Measurements from ENCODE around the gene KCNIP1. TPM values are rescaled to one million over a fixed set of nuclear protein-coding genes. Genes with fewer than 3 reads are reported as not detected.

Gene KCNIP1
- total RNA-seq, 4 donors from 2014 or later: not detected

DNA sequence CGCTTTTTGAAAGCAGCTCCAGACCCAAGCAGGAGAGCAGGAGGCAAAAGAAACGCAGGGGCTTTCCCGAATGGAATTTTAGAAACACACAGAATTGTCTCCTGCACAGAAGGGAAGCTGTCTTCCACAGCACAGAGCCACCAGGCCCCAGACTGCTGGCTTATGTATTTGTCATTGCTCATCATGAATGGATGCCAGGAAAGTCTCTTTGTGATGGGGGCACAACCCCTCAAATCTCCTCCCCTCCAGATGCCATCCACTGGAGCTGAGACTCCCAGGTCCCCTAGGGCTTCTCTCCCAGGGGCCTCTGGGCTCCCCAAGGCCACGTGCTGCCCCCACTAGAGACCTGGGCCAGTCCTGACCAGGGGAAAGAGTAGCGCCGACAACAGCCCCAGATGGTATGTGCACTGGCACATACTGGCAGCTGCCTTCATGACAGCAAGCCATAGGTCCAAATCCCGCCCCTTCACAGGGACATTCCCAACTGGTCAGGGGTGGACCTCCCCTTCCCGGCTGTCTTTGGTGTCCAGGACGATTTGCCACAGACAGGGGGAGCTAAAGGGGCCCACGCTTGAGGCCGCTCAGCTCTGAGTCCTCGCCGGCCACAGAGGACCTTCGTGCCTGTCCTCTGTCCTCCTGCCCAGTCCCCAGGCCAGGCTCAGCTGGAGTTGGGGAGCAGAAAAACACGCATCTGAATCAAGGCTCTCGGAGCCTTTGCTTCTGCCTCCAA lies 127.8 kb downstream of the KCNIP1 start:
- no peak for DNase-seq
- WGBS, 2 donors: 22 to 35% methylated on average over 2 to 8 of the region's 16 CpGs

DNA sequence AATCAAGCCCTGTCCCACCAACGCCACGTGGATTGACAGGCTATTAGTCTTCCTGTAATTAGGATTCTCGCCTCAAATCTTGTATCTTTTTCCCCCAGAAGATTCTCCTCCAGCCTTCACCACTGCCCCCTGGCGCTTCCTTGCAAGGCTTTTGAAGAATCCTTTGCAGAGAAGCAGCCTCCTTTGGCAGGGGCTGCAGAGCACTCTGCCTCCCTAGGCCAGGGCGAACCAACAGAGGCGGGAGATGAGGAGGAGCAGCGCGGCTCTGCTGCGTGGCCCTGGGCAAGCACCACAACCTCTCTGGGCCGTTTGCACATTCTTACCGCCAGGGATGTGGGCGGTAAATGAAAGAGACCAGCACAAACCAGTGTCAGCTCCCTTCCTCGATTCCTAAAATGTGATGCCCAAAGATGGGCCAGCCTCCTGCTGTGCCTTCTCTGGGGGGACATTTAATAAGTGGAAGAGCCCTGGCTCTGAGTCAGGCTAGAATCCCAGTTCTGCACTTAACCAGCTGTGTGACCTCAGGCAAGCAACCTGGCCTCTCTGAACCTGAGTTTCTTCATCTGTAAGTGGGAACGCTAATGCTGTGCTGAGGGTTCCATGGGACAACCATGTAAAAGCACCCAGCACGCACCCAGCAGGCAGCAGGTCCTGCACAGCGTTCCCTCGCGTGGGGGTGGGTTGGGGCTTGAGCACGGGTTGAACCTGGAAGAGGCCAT lies 128.6 kb downstream of the KCNIP1 start:
- H3K27ac ChIP-seq: peak overlapping the region in 3 of 4 donors; percentile 76 to 85 (median 78)
- DNase-seq: no peak
- no peak for TF ChIP-seq POLR2A (IDR thresholded peaks at IDR 0.05)
- TF ChIP-seq, protein P1, sequence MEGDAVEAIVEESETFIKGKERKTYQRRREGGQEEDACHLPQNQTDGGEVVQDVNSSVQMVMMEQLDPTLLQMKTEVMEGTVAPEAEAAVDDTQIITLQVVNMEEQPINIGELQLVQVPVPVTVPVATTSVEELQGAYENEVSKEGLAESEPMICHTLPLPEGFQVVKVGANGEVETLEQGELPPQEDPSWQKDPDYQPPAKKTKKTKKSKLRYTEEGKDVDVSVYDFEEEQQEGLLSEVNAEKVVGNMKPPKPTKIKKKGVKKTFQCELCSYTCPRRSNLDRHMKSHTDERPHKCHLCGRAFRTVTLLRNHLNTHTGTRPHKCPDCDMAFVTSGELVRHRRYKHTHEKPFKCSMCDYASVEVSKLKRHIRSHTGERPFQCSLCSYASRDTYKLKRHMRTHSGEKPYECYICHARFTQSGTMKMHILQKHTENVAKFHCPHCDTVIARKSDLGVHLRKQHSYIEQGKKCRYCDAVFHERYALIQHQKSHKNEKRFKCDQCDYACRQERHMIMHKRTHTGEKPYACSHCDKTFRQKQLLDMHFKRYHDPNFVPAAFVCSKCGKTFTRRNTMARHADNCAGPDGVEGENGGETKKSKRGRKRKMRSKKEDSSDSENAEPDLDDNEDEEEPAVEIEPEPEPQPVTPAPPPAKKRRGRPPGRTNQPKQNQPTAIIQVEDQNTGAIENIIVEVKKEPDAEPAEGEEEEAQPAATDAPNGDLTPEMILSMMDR (IDR thresholded peaks at IDR 0.05): peak in 1 of 6 experiments; percentile 7
- peak overlapping the region in 1 of 4 donors; percentile 43 for H3K4me3 ChIP-seq
- H3K27me3 ChIP-seq: peaks cover 0 to 6% (median 0%) of the 10 kb centered on the region in 4 donors
- intact Hi-C loops (cut with DNase I): no loop called here
- H3K4me1 ChIP-seq: peaks cover 21 to 44% (median 21%) of the 10 kb centered on the region in 3 donors
- no peaks in the 10 kb centered on the region for H3K36me3 ChIP-seq
- no peaks in the 10 kb centered on the region for H3K9me3 ChIP-seq
- 21 to 24% methylated on average over 10 of the region's 19 CpGs for WGBS, 2 donors

More for the DNA sequence above, 127.8 kb downstream of the KCNIP1 start:
- intact Hi-C loops (cut with DNase I): no loop called here
- Histone ChIP-seq H3K4me1 (peaks cover 21 to 44% (median 21%) of the 10 kb centered on the region in 3 donors), H3K4me3 (no peak overlapping the region), H3K36me3 (no peaks in the 10 kb centered on the region), H3K27ac (no peak overlapping the region), H3K27me3 (peaks cover 0 to 6% (median 0%) of the 10 kb centered on the region in 4 donors), H3K9me3 (no peaks in the 10 kb centered on the region)
- TF ChIP-seq, protein P1 (IDR thresholded peaks at IDR 0.05): peak in 1 of 6 experiments; percentile 7
- no peak for TF ChIP-seq POLR2A (IDR thresholded peaks at IDR 0.05)

DNA sequence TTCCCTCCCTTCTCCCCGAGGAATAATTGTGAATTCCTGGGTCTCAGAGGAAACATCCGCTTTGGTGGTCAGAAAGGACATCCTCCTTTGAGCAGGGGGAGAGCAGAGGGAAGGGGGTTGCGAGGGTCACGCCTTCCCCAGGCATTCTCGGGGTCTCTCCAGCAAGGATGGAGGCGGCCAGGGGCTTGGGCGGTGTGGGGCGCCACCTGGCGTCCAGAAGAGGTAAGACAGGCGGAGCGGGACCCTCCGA lies 129.1 kb downstream of the KCNIP1 start:
- peak overlapping the region; percentile 35 to 85 (median 77) for H3K27ac ChIP-seq
- WGBS, 2 donors: 0 to 3% methylated on average over 7 to 10 of the region's 12 CpGs
- H3K27me3 ChIP-seq: peaks cover 0 to 6% (median 0%) of the 10 kb centered on the region in 4 donors
- DNase-seq: no peak
- peaks cover 21 to 44% (median 21%) of the 10 kb centered on the region in 3 donors for H3K4me1 ChIP-seq
- H3K4me3 ChIP-seq: peak overlapping the region in 2 of 4 donors; percentile 18 to 43
- intact Hi-C loops (cut with DNase I): no loop called here
- TF ChIP-seq, protein P1 (IDR thresholded peaks at IDR 0.05): peak; percentile 69 to 98 (median 90)
- TF ChIP-seq POLR2A (IDR thresholded peaks at IDR 0.05): no peak
- H3K36me3 ChIP-seq: no peaks in the 10 kb centered on the region
- no peaks in the 10 kb centered on the region for H3K9me3 ChIP-seq

DNA sequence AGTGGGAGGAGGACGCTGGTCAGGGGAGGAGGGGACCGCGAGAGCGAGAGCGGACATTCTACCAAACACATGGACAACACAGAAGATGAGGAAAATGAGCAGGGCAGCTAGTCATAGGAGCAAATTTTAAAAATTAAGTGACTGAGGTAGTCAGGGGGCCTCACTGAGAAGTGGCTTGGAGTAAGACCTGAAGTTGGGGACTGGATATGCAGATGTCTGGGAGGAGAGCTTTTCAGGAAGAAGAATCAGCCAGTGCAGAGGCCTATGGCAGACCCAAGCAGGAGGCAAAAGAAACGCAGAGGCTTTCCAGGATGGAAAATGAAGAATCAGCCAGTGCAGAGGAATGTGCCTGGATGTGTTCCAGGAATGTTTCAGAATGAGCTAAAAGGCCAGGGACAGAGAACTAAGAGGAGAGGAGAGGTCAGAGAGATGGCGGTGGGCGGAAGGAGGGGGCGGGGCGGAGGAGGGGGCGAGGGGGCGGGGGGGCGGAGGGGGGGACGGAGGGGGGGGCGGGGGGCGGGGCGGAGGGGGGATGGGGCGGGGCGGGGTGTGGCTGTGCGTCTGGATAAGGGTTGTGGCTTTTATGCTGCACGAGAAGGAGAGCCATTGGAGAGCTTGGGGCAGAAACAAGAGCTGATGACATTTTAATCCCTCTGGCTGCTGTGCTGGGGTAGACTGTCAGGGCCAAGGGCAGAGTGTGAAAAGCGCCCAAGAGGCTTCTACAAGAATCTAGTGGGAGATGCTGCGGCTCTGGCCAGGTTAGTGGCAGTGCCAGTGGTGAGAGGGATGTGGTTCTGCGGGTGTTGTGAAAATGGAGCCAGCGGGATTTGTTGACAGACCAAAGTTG lies 129.6 kb downstream of the KCNIP1 start:
- Histone ChIP-seq H3K27me3 (peaks cover 0 to 6% (median 0%) of the 10 kb centered on the region in 4 donors), H3K27ac (peak overlapping the region; percentile 35 to 87 (median 80)), H3K9me3 (no peaks in the 10 kb centered on the region), H3K4me3 (peak overlapping the region in 2 of 4 donors; percentile 18 to 43), H3K36me3 (no peaks in the 10 kb centered on the region), H3K4me1 (peaks cover 21 to 45% (median 21%) of the 10 kb centered on the region in 3 donors)
- TF ChIP-seq POLR2A (IDR thresholded peaks at IDR 0.05): no peak
- TF ChIP-seq, protein P1 (IDR thresholded peaks at IDR 0.05): no peak
- 4 to 5% methylated on average over 8 to 15 of the region's 25 CpGs for WGBS, 2 donors
- intact Hi-C loops (cut with DNase I): no loop called here
- DNase-seq: no peak

Measured in esophagus squamous epithelium (tissue), 5 donors.